Right lobe of liver (tissue), 6 donors: ENCODE results near the gene LARP4B. TPM values are rescaled to one million over a fixed set of nuclear protein-coding genes. Genes with fewer than 3 reads are reported as not detected.

ENCODE experiments used
- ATAC-seq, 4 donors: fragments of 200-7000 bp; cut with Tn5 transposase; one replicate each; pipeline ENCODE4 v1.9.1; 2020; ENCODE audit warnings: mild to moderate bottlenecking in 4 of 4, moderate library complexity in 4 of 4
- DNase-seq, 3 donors: peaks; one replicate each; pipeline ENCODE4 v3.0.0-alpha.2; 2020
- H3K27ac ChIP-seq, 3 donors: fragments of 200-600 bp; one replicate each; pipeline ENCODE4 v1.8.0; 2022
- H3K27me3 ChIP-seq, 2 donors: fragments of 200-600 bp; one replicate each; pipeline ENCODE4 v1.8.0; 2022
- H3K36me3 ChIP-seq, 4 donors: fragments of 200-600 bp; sonication (generic) in 1 of 4; one replicate each; pipeline versions ENCODE4 v1.5.1 to v1.8.0; 2017 to 2022; ENCODE audit warnings: control low read depth in 1 of 4
- H3K4me1 ChIP-seq, 4 donors: fragments of 200-600 bp; sonication (generic) in 1 of 4; one replicate each; pipeline versions ENCODE4 v1.5.1 to v1.8.0; 2017 to 2022; ENCODE audit warnings: control low read depth in 1 of 4
- H3K4me3 ChIP-seq, 3 donors: fragments of 200-600 bp; one replicate each; pipeline ENCODE4 v1.8.0; 2022
- H3K9me3 ChIP-seq, 4 donors: fragments of 200-600 bp; sonication (generic) in 1 of 4; one replicate each; pipeline versions ENCODE4 v1.5.1 to v1.8.0; 2017 to 2022; ENCODE audit warnings: control low read depth in 1 of 4
- POLR2A ChIP-seq: fragments of 450-650 bp; IDR thresholded peaks from one replicate; pipeline ENCODE4 v1.6.1; 2017; ENCODE audit warnings: antibody characterized with exemption, mild to moderate bottlenecking
- WGBS: methylation state at CpG from one replicate; pipeline ENCODE4 v1.1.6; 2018; ENCODE audit warnings: low coverage, low lambda C conversion rate; ENCODE audit not compliant: insufficient coverage; ENCODE audit errors: missing lambda C conversion rate; 5-methylcytosine and 5-hydroxymethylcytosine counted together
- intact Hi-C, 2 donors: fragments of 100-400 bp; cut with DNase I; formaldehyde crosslinking; loops; one replicate each; pipeline versions ENCODE4 v1.11.2 to v1.14.1; 2022
- total RNA-seq, 6 experiments: library from RNA; depleted of rRNA in 2 of 6; stranded (reverse); fragments of >200 nt in 2 of 6; fragmentation: NEBNext Ultra II Directional in 3 of 6; extraction: Animal tissue kit (Norgen Biotek cat#: 25700) in 3 of 6; gene quantifications; one replicate each; pipeline versions ENCODE4 v1.1.0 to v1.2.4, GENCODE V29; 2016 to 2023
- TF ChIP-seq, protein P1 (sequence below), 4 donors: fragments of 200-600 bp in 3 of 4; fragments of 450-650 bp in 1 of 4; IDR thresholded peaks; one replicate each; pipeline versions ENCODE4 v1.5.1 to v1.8.0; 2016 to 2022; ENCODE audit warnings: antibody characterized with exemption in 4 of 4, mild to moderate bottlenecking in 2 of 4
- donor health status: DM: no; HTN: yes; CAD: no.
- donor health status: DM: no; HTN: no; CAD: no.
- donor health status: DM: no; HTN: no; CAD: no.
- donor health status: DM: no; HTN: yes; CAD: no.
- donor health status: DM: no; HTN: yes; CAD: no.

Gene LARP4B
- total RNA-seq, 6 experiments from 2014 or later, result 22.4 to 35.9 (median 31.7) TPM

DNA sequence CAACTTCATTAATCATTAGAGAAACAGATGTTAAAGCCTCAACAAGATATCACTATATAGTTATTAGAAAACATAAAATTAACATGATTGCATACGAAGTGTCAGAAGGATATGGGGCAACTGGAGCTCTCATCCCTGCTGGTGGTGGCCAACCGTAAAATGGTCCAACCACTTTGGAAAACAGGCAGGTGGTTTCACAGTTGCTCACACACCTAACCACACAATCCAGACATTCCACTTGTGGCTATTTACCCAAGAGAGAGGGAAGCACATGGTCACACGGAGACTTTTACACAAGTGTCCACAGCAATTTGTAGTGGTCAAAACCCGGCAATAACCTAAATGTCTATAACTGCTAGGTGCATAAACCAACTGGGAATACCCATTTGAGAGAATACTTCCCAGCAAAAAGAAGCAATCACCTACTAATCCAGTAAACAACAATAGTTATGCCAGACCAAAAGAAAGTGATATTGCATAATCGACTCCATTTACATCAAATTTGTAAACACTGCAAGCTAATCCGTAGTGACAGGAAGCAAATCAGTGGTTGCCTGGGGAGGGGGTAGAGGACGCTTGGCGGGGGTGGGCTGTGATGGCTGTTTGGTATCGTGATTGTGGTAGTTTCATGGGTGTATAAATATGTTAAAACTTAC lies 91.8 kb downstream of the LARP4B start:
- no peak overlapping the region for H3K4me3 ChIP-seq
- no peaks in the 10 kb centered on the region for H3K27me3 ChIP-seq
- no peak for TF ChIP-seq POLR2A
- intact Hi-C loops, result no loop called here
- no peaks in the 10 kb centered on the region for H3K9me3 ChIP-seq
- ATAC-seq, result no peak
- no peak overlapping the region for H3K27ac ChIP-seq
- 86% methylated on average over 8 of the region's 9 CpGs for WGBS
- H3K4me1 ChIP-seq, result no peaks in the 10 kb centered on the region
- peaks cover 0 to 58% (median 18%) of the 10 kb centered on the region in 4 donors for H3K36me3 ChIP-seq
- no peak for DNase-seq

DNA sequence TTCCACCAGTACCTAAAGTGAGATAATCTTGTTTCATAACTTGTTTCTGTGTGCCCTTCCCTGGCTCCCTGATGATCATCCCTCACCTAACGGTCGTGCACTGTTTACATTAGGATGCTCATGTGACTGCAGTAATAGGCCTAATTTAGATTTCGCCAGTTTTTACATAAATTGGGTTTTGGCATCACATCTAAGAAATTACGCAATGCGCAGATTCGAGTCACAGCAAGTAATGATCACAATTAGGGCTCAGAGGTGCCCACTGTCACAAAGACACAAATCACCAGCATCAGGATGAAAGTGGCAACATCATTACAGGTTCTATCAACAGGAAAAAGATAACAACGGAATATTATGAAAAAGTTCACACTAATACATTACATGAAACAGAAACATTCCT lies 94.7 kb downstream of the LARP4B start:
- TF ChIP-seq, protein P1, sequence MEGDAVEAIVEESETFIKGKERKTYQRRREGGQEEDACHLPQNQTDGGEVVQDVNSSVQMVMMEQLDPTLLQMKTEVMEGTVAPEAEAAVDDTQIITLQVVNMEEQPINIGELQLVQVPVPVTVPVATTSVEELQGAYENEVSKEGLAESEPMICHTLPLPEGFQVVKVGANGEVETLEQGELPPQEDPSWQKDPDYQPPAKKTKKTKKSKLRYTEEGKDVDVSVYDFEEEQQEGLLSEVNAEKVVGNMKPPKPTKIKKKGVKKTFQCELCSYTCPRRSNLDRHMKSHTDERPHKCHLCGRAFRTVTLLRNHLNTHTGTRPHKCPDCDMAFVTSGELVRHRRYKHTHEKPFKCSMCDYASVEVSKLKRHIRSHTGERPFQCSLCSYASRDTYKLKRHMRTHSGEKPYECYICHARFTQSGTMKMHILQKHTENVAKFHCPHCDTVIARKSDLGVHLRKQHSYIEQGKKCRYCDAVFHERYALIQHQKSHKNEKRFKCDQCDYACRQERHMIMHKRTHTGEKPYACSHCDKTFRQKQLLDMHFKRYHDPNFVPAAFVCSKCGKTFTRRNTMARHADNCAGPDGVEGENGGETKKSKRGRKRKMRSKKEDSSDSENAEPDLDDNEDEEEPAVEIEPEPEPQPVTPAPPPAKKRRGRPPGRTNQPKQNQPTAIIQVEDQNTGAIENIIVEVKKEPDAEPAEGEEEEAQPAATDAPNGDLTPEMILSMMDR (IDR thresholded peaks at IDR 0.05), result no peak
- TF ChIP-seq POLR2A, result no peak
- Histone ChIP-seq H3K9me3 (no peaks in the 10 kb centered on the region), H3K4me1 (no peaks in the 10 kb centered on the region), H3K27ac (no peak overlapping the region), H3K27me3 (no peaks in the 10 kb centered on the region), H3K4me3 (no peak overlapping the region), H3K36me3 (peaks cover 0 to 36% (median 13%) of the 10 kb centered on the region in 4 donors)
- intact Hi-C loops, result no loop called here
- no peak for DNase-seq
- WGBS, result 55% methylated on average over 7 of the region's 7 CpGs
- no peak for ATAC-seq

DNA sequence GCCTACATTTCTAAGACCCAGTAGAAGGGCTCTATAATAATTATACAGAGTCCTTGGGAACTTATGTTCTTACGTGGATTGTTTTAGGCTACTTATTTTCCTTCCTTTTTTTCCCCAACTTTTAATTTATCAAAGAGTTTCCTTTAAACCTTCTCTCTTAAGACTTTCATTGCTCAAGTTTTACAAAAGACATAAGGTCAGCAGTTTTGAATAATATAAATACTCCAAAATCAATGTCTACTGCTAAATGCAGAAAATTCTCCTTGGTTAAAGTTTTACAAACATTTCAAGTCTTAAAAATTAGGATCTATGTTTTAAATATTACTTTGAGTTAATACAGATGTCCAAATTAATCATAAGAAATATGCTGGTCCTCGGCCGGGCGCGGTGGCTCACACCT lies 97.0 kb downstream of the LARP4B start:
- no peaks in the 10 kb centered on the region for H3K9me3 ChIP-seq
- DNase-seq (no peak), ATAC-seq (no peak)
- no peaks in the 10 kb centered on the region for H3K4me1 ChIP-seq
- intact Hi-C loops, result no loop called here
- WGBS, result 94% methylated on average over 5 of the region's 5 CpGs
- no peak for TF ChIP-seq POLR2A
- TF ChIP-seq, protein P1 (IDR thresholded peaks at IDR 0.05), result no peak
- no peak overlapping the region for H3K27ac ChIP-seq
- H3K36me3 ChIP-seq, result peaks cover 0 to 29% (median 9%) of the 10 kb centered on the region in 4 donors
- H3K27me3 ChIP-seq, result no peaks in the 10 kb centered on the region
- no peak overlapping the region for H3K4me3 ChIP-seq

DNA sequence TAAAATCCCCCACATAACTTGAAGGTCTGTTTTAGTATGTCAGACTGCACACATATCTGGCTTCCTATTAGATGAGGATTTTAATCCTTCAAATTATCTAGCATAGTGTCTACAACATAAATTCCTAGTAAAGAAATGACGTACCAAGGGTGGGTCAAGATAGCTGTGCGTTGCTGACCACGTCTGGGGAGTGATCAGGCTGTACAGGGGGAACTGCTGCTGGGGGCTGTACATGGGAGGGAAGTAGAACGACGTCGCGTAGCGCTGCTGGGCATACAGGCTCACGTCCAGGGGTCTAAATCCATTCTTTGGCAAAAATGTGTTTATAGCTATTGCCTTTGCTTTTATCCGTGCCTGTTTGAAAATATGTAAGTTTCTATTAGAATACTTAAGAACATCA lies 102.3 kb downstream of the LARP4B start:
- Histone ChIP-seq H3K27me3 (no peaks in the 10 kb centered on the region), H3K9me3 (no peaks in the 10 kb centered on the region), H3K27ac (no peak overlapping the region), H3K4me3 (no peak overlapping the region), H3K36me3 (peaks cover 5 to 62% (median 19%) of the 10 kb centered on the region in 4 donors), H3K4me1 (no peaks in the 10 kb centered on the region)
- intact Hi-C loops, result no loop called here
- TF ChIP-seq, protein P1 (IDR thresholded peaks at IDR 0.05), result no peak
- TF ChIP-seq POLR2A, result no peak
- ATAC-seq (no peak), DNase-seq (no peak)
- 94% methylated on average over 7 of the region's 10 CpGs for WGBS

DNA sequence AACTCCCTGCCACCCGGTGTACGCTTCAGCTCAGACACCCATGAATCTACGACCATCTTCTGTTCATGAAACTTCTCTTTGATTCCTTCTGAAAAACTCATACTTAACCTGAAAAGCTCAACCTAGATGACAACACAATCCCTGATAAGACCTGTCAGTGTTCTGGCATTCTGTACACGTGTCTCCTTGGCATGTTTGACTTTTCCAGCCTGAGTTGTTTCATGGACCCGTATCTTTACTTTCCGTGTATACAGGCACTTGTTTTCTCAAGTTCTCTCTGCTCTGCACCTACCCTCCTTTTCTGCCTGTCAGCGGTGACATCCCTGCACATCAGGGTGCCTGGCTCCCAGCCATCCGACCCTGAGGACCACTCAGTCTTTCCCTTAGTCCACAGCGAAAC lies 103.3 kb downstream of the LARP4B start:
- Histone ChIP-seq H3K27ac (no peak overlapping the region), H3K4me3 (no peak overlapping the region), H3K36me3 (peaks cover 5 to 72% (median 24%) of the 10 kb centered on the region in 4 donors), H3K4me1 (no peaks in the 10 kb centered on the region), H3K9me3 (no peaks in the 10 kb centered on the region), H3K27me3 (no peaks in the 10 kb centered on the region)
- ATAC-seq (no peak), DNase-seq (no peak)
- 91% methylated on average over 8 of the region's 9 CpGs for WGBS
- intact Hi-C loops, result no loop called here
- TF ChIP-seq, protein P1 (IDR thresholded peaks at IDR 0.05), result no peak
- TF ChIP-seq POLR2A, result no peak
